Activated T-cell treated with anti-CD3 and anti-CD28 coated beads, Interleukin-2, amount 50 U/mL, for 72 hours (primary cell): ENCODE data around the gene HPSE2. TPM values are rescaled to one million over a fixed set of nuclear protein-coding genes. Genes with fewer than 3 reads are reported as not detected.

Source experiments
- ATAC-seq, 2 donors: fragments of 150-1000 bp; cut with Tn5 transposase; replicated peaks in 1 of 2; 2 replicates each; pipeline ENCODE4 v1.10.0; 2021; ENCODE audit warnings: moderate library complexity in 2 of 2, mild to moderate bottlenecking in 1 of 2
- DNase-seq, 2 donors: peaks; one replicate each; pipeline ENCODE4 v3.0.0; 2021 to 2022; ENCODE audit warnings: mixed read lengths in 1 of 2
- H3K27ac Mint-ChIP-seq: one replicate; pipeline ENCODE4 v1.8.0; 2022; ENCODE audit warnings: mild to moderate bottlenecking, moderate library complexity, mixed read lengths
- H3K27me3 Mint-ChIP-seq: one replicate; pipeline ENCODE4 v1.8.0; 2022; ENCODE audit warnings: low read depth, mixed read lengths
- H3K36me3 Mint-ChIP-seq, 2 donors: one replicate each; pipeline ENCODE4 v1.8.0; 2022; ENCODE audit warnings: mixed read lengths in 2 of 2, mild to moderate bottlenecking in 1 of 2; ENCODE audit not compliant: insufficient read depth in 2 of 2
- H3K4me1 Mint-ChIP-seq: one replicate; pipeline ENCODE4 v1.8.0; 2022; ENCODE audit warnings: low read depth, mixed read lengths
- H3K4me3 Mint-ChIP-seq, 2 donors: one replicate each; pipeline ENCODE4 v1.8.0; 2022; ENCODE audit warnings: mild to moderate bottlenecking in 2 of 2, mixed read lengths in 2 of 2, moderate library complexity in 2 of 2
- H3K9me3 Mint-ChIP-seq, 2 donors: one replicate each; pipeline ENCODE4 v1.8.0; 2022; ENCODE audit warnings: mixed read lengths in 2 of 2
- total RNA-seq, 2 donors: library from RNA; stranded (reverse); gene quantifications; one replicate each; pipeline ENCODE4 v1.2.3, GENCODE V29; 2022

The HPSE2 gene
- total RNA-seq, 2 donors from 2014 or later = not detected

GRCh38 chr10:98655492-98655891 is 580.2 kb downstream of the HPSE2 start:
- Mint-ChIP-seq H3K36me3 (no peaks in the 10 kb centered on the region), H3K27ac (no peak overlapping the region), H3K9me3 (no peaks in the 10 kb centered on the region), H3K4me1 (no peaks in the 10 kb centered on the region), H3K4me3 (no peak overlapping the region), H3K27me3 (peaks cover 13% of the 10 kb centered on the region)
- ATAC-seq = no peak
- no peak for DNase-seq

- Mint-ChIP-seq H3K36me3 (no peaks in the 10 kb centered on the region), H3K27ac (no peak overlapping the region), H3K9me3 (peaks cover 0 to 1% of the 10 kb centered on the region in 2 donors), H3K4me1 (no peaks in the 10 kb centered on the region), H3K4me3 (no peak overlapping the region), H3K27me3 (peaks cover 40% of the 10 kb centered on the region)
- DNase-seq = no peak
- no peak for ATAC-seq
Measured at GRCh38 chr10:98649170-98649569, 586.5 kb downstream of the HPSE2 start.

GRCh38 chr10:98646998-98647917 is 588.4 kb downstream of the HPSE2 start:
- Mint-ChIP-seq H3K27me3 (peaks cover 38% of the 10 kb centered on the region), H3K36me3 (no peaks in the 10 kb centered on the region), H3K4me1 (no peaks in the 10 kb centered on the region), H3K9me3 (peaks cover 0 to 1% of the 10 kb centered on the region in 2 donors), H3K4me3 (no peak overlapping the region), H3K27ac (no peak overlapping the region)
- DNase-seq (no peak), ATAC-seq (no peak)

- ATAC-seq (no peak), DNase-seq (no peak)
- Mint-ChIP-seq H3K4me3 (no peak overlapping the region), H3K27me3 (peaks cover 36% of the 10 kb centered on the region), H3K36me3 (no peaks in the 10 kb centered on the region), H3K27ac (no peak overlapping the region), H3K4me1 (no peaks in the 10 kb centered on the region), H3K9me3 (peaks cover 0 to under 1% of the 10 kb centered on the region in 2 donors)
Measured at GRCh38 chr10:98644466-98644865, 591.2 kb downstream of the HPSE2 start.

- H3K9me3 Mint-ChIP-seq = no peaks in the 10 kb centered on the region
- DNase-seq (no peak), ATAC-seq (no peak)
- H3K27me3 Mint-ChIP-seq = peaks cover 25% of the 10 kb centered on the region
- no peaks in the 10 kb centered on the region for H3K36me3 Mint-ChIP-seq
- no peak overlapping the region for H3K27ac Mint-ChIP-seq
- no peak overlapping the region for H3K4me3 Mint-ChIP-seq
- no peaks in the 10 kb centered on the region for H3K4me1 Mint-ChIP-seq
Measured at GRCh38 chr10:98642281-98642680, 593.4 kb downstream of the HPSE2 start.

- H3K27me3 Mint-ChIP-seq = peaks cover 2% of the 10 kb centered on the region
- no peak for DNase-seq
- no peak overlapping the region for H3K4me3 Mint-ChIP-seq
- H3K4me1 Mint-ChIP-seq = no peaks in the 10 kb centered on the region
- H3K27ac Mint-ChIP-seq = no peak overlapping the region
- no peaks in the 10 kb centered on the region for H3K36me3 Mint-ChIP-seq
- no peaks in the 10 kb centered on the region for H3K9me3 Mint-ChIP-seq
- no peak for ATAC-seq
Measured at GRCh38 chr10:98638920-98639319, 596.7 kb downstream of the HPSE2 start.

- Mint-ChIP-seq H3K27ac (no peak overlapping the region), H3K4me3 (no peak overlapping the region), H3K4me1 (no peaks in the 10 kb centered on the region), H3K27me3 (peaks cover 6% of the 10 kb centered on the region), H3K9me3 (no peaks in the 10 kb centered on the region), H3K36me3 (no peaks in the 10 kb centered on the region)
- no peak for ATAC-seq
- no peak for DNase-seq
Measured at GRCh38 chr10:98636921-98637329, 598.7 kb downstream of the HPSE2 start.

GRCh38 chr10:98632456-98633150 is 603.0 kb downstream of the HPSE2 start:
- Mint-ChIP-seq H3K36me3 (no peaks in the 10 kb centered on the region), H3K4me1 (no peaks in the 10 kb centered on the region), H3K27ac (no peak overlapping the region), H3K4me3 (no peak overlapping the region), H3K27me3 (peaks cover 6% of the 10 kb centered on the region), H3K9me3 (no peaks in the 10 kb centered on the region)
- DNase-seq (no peak), ATAC-seq (no peak)

- no peak for DNase-seq
- H3K27me3 Mint-ChIP-seq = no peaks in the 10 kb centered on the region
- H3K36me3 Mint-ChIP-seq = no peaks in the 10 kb centered on the region
- H3K9me3 Mint-ChIP-seq = no peaks in the 10 kb centered on the region
- H3K27ac Mint-ChIP-seq = no peak overlapping the region
- no peak for ATAC-seq
- H3K4me1 Mint-ChIP-seq = no peaks in the 10 kb centered on the region
- H3K4me3 Mint-ChIP-seq = no peak overlapping the region
Measured at GRCh38 chr10:98628206-98628605, 607.4 kb downstream of the HPSE2 start.

GRCh38 chr10:98627711-98628110 is 607.9 kb downstream of the HPSE2 start:
- no peaks in the 10 kb centered on the region for H3K27me3 Mint-ChIP-seq
- no peak for DNase-seq
- no peaks in the 10 kb centered on the region for H3K4me1 Mint-ChIP-seq
- ATAC-seq = no peak
- no peaks in the 10 kb centered on the region for H3K36me3 Mint-ChIP-seq
- no peaks in the 10 kb centered on the region for H3K9me3 Mint-ChIP-seq
- H3K27ac Mint-ChIP-seq = no peak overlapping the region
- H3K4me3 Mint-ChIP-seq = no peak overlapping the region

GRCh38 chr10:98624963-98625362 is 610.7 kb downstream of the HPSE2 start:
- Mint-ChIP-seq H3K4me3 (no peak overlapping the region), H3K27me3 (no peaks in the 10 kb centered on the region), H3K4me1 (no peaks in the 10 kb centered on the region), H3K36me3 (no peaks in the 10 kb centered on the region), H3K27ac (no peak overlapping the region), H3K9me3 (no peaks in the 10 kb centered on the region)
- ATAC-seq = no peak
- no peak for DNase-seq

- no peaks in the 10 kb centered on the region for H3K9me3 Mint-ChIP-seq
- ATAC-seq (no peak), DNase-seq (no peak)
- H3K4me3 Mint-ChIP-seq = no peak overlapping the region
- H3K27me3 Mint-ChIP-seq = no peaks in the 10 kb centered on the region
- no peaks in the 10 kb centered on the region for H3K4me1 Mint-ChIP-seq
- H3K27ac Mint-ChIP-seq = no peak overlapping the region
- H3K36me3 Mint-ChIP-seq = no peaks in the 10 kb centered on the region
Measured at GRCh38 chr10:98623176-98623575, 612.5 kb downstream of the HPSE2 start.

GRCh38 chr10:98621630-98622029 is 614.0 kb downstream of the HPSE2 start:
- no peaks in the 10 kb centered on the region for H3K4me1 Mint-ChIP-seq
- H3K9me3 Mint-ChIP-seq = no peaks in the 10 kb centered on the region
- no peak overlapping the region for H3K27ac Mint-ChIP-seq
- no peak overlapping the region for H3K4me3 Mint-ChIP-seq
- ATAC-seq = no peak
- H3K27me3 Mint-ChIP-seq = no peaks in the 10 kb centered on the region
- no peaks in the 10 kb centered on the region for H3K36me3 Mint-ChIP-seq
- no peak for DNase-seq
